Panc1 (cell line): ENCODE results near the gene SMAD3.

ENCODE experiments used
- POLR2AphosphoS5 ChIP-seq: IDR thresholded peaks from 2 replicates; pipeline ENCODE4 v1.6.1; 2012; ENCODE audit warnings: mild to moderate bottlenecking, low read depth, low read length, moderate library complexity
- SIN3A ChIP-seq: IDR thresholded peaks from 2 replicates; pipeline ENCODE4 v1.6.1; 2012; ENCODE audit warnings: low read depth, mild to moderate bottlenecking, low read length, moderate library complexity, borderline replicate concordance; ENCODE audit not compliant: insufficient read depth
- TF ChIP-seq, protein P1 (sequence below): fragments of 450-650 bp; IDR thresholded peaks from 2 replicates; pipeline ENCODE4 v1.5.1; 2017; ENCODE audit warnings: mild to moderate bottlenecking

DNA sequence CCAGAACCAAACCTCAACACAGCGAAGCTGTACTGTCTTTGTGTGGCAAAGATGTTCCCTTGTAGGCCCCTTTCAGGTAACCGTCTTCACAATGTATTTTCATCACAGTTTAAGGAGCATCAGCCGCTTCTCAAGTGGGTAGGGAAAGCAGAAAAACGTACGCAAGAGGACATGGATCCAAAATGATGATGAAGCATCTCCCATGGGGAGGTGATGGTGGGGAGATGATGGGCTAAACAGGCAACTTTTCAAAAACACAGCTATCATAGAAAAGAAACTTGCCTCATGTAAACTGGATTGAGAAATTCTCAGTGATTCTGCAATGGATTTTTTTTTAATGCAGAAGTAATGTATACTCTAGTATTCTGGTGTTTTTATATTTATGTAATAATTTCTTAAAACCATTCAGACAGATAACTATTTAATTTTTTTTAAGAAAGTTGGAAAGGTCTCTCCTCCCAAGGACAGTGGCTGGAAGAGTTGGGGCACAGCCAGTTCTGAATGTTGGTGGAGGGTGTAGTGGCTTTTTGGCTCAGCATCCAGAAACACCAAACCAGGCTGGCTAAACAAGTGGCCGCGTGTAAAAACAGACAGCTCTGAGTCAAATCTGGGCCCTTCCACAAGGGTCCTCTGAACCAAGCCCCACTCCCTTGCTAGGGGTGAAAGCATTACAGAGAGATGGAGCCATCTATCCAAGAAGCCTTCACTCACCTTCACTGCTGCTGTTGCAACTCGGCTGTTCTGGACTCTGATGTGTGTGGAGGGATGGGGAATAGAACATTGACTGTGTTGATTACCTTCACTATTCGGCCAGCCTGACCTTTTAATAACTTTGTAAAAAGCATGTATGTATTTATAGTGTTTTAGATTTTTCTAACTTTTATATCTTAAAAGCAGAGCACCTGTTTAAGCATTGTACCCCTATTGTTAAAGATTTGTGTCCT is 129.0 kb downstream of the SMAD3 start:
- TF ChIP-seq, protein P1, sequence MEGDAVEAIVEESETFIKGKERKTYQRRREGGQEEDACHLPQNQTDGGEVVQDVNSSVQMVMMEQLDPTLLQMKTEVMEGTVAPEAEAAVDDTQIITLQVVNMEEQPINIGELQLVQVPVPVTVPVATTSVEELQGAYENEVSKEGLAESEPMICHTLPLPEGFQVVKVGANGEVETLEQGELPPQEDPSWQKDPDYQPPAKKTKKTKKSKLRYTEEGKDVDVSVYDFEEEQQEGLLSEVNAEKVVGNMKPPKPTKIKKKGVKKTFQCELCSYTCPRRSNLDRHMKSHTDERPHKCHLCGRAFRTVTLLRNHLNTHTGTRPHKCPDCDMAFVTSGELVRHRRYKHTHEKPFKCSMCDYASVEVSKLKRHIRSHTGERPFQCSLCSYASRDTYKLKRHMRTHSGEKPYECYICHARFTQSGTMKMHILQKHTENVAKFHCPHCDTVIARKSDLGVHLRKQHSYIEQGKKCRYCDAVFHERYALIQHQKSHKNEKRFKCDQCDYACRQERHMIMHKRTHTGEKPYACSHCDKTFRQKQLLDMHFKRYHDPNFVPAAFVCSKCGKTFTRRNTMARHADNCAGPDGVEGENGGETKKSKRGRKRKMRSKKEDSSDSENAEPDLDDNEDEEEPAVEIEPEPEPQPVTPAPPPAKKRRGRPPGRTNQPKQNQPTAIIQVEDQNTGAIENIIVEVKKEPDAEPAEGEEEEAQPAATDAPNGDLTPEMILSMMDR, result no peak
- TF ChIP-seq SIN3A (peak; percentile 21; the same call in 1 of the 2 replicates), POLR2AphosphoS5 (no peak; the same call in 1 of the 2 replicates)
